ENCODE measurements around the gene OR6B2.

The OR6B2 gene

GRCh38 chr2:240041363-240041762 lies 11.1 kb upstream of the OR6B2 start:
- no peak for DNase-seq (ENCODE audit: low read depth in 2 of 2)

GRCh38 chr2:240037358-240037757 lies 7.1 kb upstream of the OR6B2 start:
- DNase-seq (ENCODE audit: low read depth in 2 of 2) = no peak

DNA sequence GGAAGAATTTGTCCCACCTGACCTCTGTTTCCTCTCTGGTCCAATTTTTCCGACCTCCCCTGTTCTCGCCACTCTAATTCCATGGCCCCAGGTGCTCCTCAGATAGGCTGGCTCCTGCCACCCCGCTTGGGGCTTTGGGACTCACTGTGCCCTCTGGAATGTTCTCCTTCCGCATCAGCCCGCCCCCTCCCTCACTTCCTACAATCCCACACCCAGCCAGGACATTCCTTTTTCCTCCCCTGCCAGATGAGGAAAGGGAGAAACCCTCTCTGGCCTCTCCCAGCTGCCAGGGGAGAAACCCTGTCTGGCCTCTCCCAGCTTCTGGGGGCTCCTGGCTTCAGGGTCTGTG lies 3.1 kb upstream of the OR6B2 start:
- no peak for DNase-seq (ENCODE audit: low read depth in 2 of 2)

DNA sequence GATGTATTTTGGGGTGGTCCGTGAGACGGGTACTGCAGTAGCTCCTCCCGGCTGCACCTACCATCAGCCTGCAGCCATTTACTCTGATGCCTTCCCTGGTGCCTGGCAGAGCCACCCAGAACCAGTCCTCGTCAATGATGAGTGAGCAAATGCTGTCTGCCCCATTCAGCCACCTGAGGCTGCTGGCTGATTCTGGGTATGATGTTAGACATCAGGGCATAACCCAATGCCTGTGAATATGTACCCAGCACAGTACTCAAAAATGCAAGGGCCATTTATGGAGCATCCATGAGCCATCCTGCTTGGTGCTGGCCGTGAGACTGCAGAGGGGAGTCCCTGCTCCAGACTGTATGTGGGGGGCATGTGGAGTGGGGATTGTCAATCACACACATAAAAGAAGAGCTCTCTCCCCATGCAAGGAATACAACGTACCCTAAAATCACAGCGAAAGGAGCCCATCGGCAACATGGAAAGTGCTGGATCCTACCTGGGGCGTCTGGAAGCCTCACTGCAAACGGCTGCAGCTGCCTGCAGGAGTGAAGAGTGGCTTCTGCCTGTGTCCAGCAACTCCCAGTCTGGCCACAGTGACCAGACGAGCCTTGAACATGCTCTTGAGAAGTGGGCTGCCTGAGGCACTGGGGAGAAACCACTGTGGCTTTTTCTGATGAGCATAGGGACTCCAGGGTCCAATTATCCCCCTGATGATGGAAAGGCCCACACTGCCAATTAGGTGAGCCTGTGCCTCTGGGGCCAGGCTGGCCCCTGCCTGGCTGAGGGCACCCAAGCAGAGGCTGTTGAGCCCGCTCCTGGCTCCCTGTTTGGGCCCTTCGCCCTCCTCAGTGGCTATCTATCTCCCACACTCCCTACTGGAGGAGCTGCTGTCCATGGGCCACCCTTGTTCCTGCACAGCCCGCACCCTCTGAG lies 2.4 kb upstream of the OR6B2 start:
- no peak for DNase-seq (ENCODE audit: low read depth in 2 of 2)

- DNase-seq (ENCODE audit: low read depth in 2 of 2) = no peak
Observed at GRCh38 chr2:240024766-240025165, 5.5 kb downstream of the OR6B2 start.

DNA sequence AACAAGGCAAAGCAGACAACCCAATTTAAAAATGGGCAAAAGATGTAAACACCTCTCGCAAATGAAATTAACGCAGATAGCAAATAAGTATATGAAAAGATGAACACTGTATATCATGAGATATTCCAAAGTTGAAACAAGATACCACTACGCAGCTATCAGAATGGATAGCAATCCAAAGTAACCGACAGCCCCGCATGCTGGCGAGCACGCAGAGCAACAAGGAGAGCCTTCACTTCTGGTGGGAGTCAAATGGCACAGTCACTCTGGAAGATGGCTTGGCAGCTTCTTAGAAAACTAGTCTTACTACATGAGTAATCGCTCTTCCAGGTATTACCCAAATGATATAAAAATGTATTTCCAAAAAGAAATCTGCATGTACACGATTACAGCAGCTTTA lies 6.4 kb downstream of the OR6B2 start:
- DNase-seq (ENCODE audit: low read depth in 2 of 2) = no peak

DNA sequence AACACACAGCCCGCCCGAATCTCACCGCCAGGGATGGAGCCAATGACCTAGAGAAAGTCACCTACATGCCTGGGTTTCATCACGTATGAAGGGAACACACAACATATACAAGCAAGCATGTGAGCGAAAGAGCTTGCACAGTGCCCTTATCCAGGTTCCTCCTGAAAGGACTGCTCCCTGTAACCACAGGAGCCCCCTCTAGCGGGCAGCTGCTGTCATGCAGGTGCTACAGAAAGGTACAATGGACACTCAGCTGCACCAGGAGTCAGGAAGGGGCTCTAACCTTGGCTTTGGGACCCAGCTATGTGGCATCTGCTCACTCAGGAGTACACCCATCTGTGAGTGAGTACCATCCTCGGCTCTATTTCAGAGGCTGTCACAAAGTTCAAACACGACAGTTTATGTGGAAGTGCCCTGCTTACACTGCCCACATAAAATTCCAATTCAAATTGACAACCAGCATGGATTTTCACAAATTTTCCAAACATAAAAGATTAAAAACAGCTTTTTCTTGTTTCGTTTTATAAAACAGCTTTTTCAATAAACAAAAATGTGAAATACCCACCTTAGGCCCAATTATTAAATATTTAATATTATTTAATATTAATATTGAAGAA lies 8.6 kb downstream of the OR6B2 start:
- DNase-seq (ENCODE audit: low read depth in 2 of 2) = peak; percentile 19 to 30

GRCh38 chr2:240018071-240018750 lies 12.0 kb downstream of the OR6B2 start:
- DNase-seq (ENCODE audit: low read depth in 2 of 2) = no peak

- no peak for DNase-seq (ENCODE audit: low read depth in 2 of 2)
Observed at GRCh38 chr2:240014327-240014726, 15.9 kb downstream of the OR6B2 start.

DNA sequence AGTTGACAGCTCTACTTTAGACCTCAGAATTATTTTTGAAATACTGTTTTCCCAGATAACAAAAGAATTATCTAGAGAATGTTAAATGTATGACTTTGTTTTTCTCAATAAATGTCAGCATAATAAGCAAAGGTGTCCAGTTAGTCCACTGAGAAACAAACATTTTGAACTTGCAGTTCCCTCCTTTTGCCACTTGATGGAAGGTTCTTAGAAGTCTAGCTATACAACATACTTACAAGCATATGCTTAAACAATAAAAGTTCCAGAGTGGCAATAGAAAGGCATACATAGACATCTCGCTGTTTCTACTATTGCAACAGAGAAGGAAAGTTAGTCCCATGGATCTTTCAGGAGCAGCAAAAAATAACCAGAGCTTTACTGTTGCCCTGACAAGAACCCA lies 16.9 kb downstream of the OR6B2 start:
- DNase-seq (ENCODE audit: low read depth in 2 of 2) = no peak

DNA sequence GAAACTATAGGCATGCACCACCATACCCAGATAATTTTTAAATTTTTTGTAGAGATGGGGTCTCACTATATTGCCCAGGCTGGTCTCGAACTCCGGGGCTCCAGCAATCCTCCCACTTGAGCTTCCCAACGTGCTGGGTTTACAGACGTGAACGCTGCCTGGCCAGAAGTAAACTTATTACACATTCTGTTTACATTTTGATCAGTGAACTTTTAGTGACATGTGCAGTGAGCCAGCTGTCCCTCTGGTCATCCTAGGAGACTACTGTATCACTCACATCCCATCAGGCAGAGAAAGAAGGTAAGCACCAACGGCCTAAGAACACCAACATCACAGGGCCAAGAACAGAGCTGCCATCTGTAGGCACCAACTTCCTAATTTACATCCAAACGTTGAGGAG lies 27.2 kb downstream of the OR6B2 start:
- no peak for DNase-seq (ENCODE audit: low read depth in 2 of 2)

GRCh38 chr2:240000671-240001070 lies 29.6 kb downstream of the OR6B2 start:
- no peak for DNase-seq (ENCODE audit: low read depth in 2 of 2)

- no peak for DNase-seq (ENCODE audit: low read depth in 2 of 2)
Observed at GRCh38 chr2:239997686-239998409, 32.4 kb downstream of the OR6B2 start.

DNA sequence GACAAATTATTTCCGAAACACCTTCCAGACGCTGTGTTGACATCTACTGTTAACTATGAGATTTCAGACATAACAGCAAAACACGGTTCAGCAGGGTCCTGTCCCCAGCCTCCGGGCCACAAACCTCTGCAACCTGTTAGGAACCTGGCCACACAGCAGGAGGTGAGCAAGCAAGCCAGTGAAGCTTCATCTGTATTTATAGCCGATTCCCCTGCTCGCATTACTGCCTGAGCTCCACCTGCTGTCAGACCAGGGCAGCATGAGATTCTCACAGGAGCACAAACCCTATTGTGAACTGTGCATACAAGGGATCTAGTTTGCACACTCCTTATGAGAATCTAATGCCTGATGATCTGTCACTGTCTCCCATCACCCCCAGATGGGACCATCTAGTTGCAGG lies 36.1 kb downstream of the OR6B2 start:
- DNase-seq (ENCODE audit: low read depth in 2 of 2) = no peak

GRCh38 chr2:239993291-239993690 lies 36.9 kb downstream of the OR6B2 start:
- no peak for DNase-seq (ENCODE audit: low read depth in 2 of 2)

DNA sequence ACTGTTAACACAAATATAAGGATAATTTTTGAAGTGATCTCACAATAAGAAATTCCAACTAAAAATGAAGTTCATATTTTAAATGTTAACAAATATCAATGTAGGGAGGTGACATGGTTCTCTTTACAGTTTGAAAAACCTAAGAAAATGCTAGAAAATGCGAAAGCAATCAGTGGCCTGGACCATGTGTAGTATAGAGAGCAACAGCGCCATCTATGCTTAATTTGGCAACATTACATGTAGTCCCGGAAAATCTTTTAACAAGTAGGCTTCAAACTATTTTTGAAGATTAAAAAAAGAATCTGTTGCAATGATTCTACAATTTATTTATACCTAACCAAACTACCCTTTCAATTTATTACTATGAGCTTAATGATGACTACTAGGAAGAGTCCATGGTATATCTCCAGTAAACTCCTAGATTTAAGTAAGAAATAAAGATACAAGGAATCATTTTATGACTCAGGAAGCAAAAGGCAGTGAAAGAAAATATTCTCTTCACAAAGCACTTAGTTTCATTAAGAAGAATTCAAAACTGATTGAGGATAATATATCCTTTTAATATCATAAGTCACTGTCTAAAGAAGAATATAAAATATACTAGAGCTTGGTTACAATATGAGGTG lies 38.4 kb downstream of the OR6B2 start:
- DNase-seq (ENCODE audit: low read depth in 2 of 2) = no peak

DNA sequence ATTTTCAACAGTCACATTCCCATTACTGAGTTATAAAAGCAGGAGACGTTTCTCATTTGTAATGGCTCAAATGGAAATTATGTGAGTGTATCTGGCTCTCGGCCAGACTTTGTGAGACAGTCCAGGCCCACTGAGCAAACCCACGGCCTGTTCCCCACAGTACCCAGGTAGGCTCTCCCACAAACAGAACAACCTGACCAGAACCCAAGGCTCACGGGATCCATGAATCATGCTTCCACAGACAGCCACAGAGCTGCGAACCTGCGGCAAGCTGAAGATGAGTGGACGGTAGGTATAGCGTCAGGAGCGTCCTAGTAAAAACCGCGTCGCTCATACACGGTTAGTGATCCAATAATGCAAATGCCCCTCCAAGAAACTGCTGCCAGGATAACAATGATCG lies 39.3 kb downstream of the OR6B2 start:
- no peak for DNase-seq (ENCODE audit: low read depth in 2 of 2)

GRCh38 chr2:239985356-239985755 lies 44.9 kb downstream of the OR6B2 start:
- no peak for DNase-seq (ENCODE audit: low read depth in 2 of 2)

DNA sequence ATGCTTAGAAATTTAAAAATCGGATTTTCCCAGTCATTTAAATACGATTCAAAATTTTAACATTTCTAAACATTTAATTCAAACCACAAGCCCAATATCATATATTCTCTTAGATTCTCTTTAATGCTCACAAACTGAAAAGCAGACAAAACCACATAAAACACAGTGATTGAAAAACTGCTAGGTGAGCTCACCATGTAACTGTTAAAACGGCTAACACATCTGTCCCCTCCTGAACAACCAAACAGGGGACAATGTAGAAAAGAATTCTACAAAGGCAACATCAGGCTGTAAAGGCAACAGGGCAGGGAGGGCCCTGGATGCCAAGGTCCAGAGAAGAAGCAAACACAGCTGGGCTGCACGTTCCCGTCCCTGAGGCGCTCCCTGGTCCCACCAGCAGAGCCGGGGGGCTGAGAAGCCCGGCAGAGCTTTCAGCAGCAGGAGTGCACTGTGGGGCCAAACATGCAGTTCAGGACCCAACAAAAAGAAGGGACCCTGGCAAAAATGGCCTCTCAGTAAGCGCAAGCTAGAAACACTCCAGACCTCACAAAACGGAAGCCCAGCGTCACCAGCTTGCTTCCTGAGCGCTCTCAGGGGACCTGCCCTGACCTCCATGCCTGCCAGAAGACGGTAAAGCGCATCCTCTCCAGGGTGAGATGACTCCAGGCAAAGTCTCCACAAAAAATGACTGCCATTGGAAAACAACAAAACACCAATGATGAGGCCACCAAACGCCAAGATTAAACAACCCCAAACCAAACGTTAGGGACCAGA lies 45.6 kb downstream of the OR6B2 start:
- no peak for DNase-seq (ENCODE audit: low read depth in 2 of 2)

- DNase-seq (ENCODE audit: low read depth in 2 of 2) = no peak
Observed at GRCh38 chr2:239983004-239983778, 47.0 kb downstream of the OR6B2 start.

All from stimulated activated CD8-positive, alpha-beta memory T cell treated with anti-CD3 and anti-CD28 coated beads, Interleukin-15, amount 100 ng/mL, for 4 hours (primary cell).